ENCODE results near the gene TUBGCP6. TPM values are rescaled to one million over a fixed set of nuclear protein-coding genes. Genes with fewer than 3 reads are reported as not detected.

TUBGCP6 gene
- total RNA-seq, 1 donor from 2014 or later: 38.1 TPM

Other genes with a start within 250 kb of the TUBGCP6 start
- 0.05 and 0.17 TPM in 2 replicates for gene IL17REL, start 232.3 kb downstream of the TUBGCP6 start, total RNA-seq
- not detected in 2 replicates for gene TTLL8, start 186.7 kb downstream of the TUBGCP6 start, total RNA-seq
- gene MLC1, start 159.6 kb downstream of the TUBGCP6 start, total RNA-seq: not detected in 2 replicates
- gene MOV10L1, start 155.0 kb downstream of the TUBGCP6 start, total RNA-seq: 19.4 and 35.1 TPM in 2 replicates
- gene PANX2, start 74.3 kb downstream of the TUBGCP6 start, total RNA-seq: 0.34 and 0.60 TPM in 2 replicates
- 25.2 and 39.4 TPM in 2 replicates for gene TRABD, start 59.1 kb downstream of the TUBGCP6 start, total RNA-seq
- gene SELENOO, start 44.0 kb downstream of the TUBGCP6 start, total RNA-seq: 32.8 and 47.0 TPM in 2 replicates
- gene HDAC10, start 6.2 kb upstream of the TUBGCP6 start, total RNA-seq: 35.2 and 39.5 TPM in 2 replicates
- 73.4 and 118 TPM in 2 replicates for gene MAPK12, start 16.7 kb upstream of the TUBGCP6 start, total RNA-seq
- gene MAPK11, start 25.4 kb upstream of the TUBGCP6 start, total RNA-seq: 21.4 and 41.7 TPM in 2 replicates
- 96.1 and 135 TPM in 2 replicates for gene PLXNB2, start 62.6 kb upstream of the TUBGCP6 start, total RNA-seq
- gene DENND6B, start 82.0 kb upstream of the TUBGCP6 start, total RNA-seq: 1.3 and 3.6 TPM in 2 replicates
- 67.0 and 82.9 TPM in 2 replicates for gene PPP6R2, start 98.3 kb upstream of the TUBGCP6 start, total RNA-seq
- 50.0 and 62.1 TPM in 2 replicates for gene SBF1, start 230.0 kb upstream of the TUBGCP6 start, total RNA-seq
- gene ADM2, start 236.5 kb upstream of the TUBGCP6 start, total RNA-seq: 0.34 and 0.60 TPM in 2 replicates
- not detected in 2 replicates for gene MIOX, start 241.8 kb upstream of the TUBGCP6 start, total RNA-seq

Data from dermis blood vessel endothelial cell (primary cell).